SU-DHL-6 (cell line): Measurements from ENCODE around the gene DOC2A.

ENCODE experiments used
- H2AFZ ChIP-seq: fragments of 200-600 bp; sonication (generic); 2 replicates; pipeline ENCODE4 v1.6.1; 2014; ENCODE audit warnings: low read depth, mild to moderate bottlenecking, moderate library complexity, mixed read lengths, antibody characterized with exemption, low read length; ENCODE audit not compliant: severe bottlenecking
- H3F3A ChIP-seq: fragments of 200-600 bp; shearing (Covaris generic); 2 replicates; pipeline ENCODE4 v1.6.0; 2016; ENCODE audit warnings: antibody characterized with exemption, mild to moderate bottlenecking; ENCODE audit not compliant: insufficient read depth
- H3K27ac ChIP-seq: fragments of 200-600 bp; sonication (generic); 2 replicates; pipeline ENCODE4 v1.5.1; 2016; ENCODE audit warnings: low read depth, mild to moderate bottlenecking, low read length, moderate library complexity, mixed read lengths
- H3K27me3 ChIP-seq: fragments of 200-600 bp; sonication (generic), shearing (Covaris generic); 2 replicates; pipeline ENCODE4 v1.6.0; 2014; ENCODE audit warnings: mild to moderate bottlenecking, low read length
- H3K36me3 ChIP-seq: fragments of 200-600 bp; sonication (generic); 2 replicates; pipeline ENCODE4 v1.6.1; 2014; ENCODE audit warnings: mild to moderate bottlenecking, low read length, mixed read lengths
- H3K4me2 ChIP-seq: fragments of 300-600, 200-600 bp; shearing (Covaris generic), sonication (generic); 2 replicates; pipeline ENCODE4 v1.6.0; 2014; ENCODE audit warnings: low read length, low read depth, mild to moderate bottlenecking; ENCODE audit not compliant: poor library complexity, severe bottlenecking
- H3K4me3 ChIP-seq: fragments of 200-600 bp; sonication (generic); 2 replicates; pipeline ENCODE4 v1.5.1; 2014; ENCODE audit warnings: antibody characterized with exemption, low read length, mild to moderate bottlenecking, mixed read lengths; ENCODE audit not compliant: insufficient read depth, poor library complexity, severe bottlenecking
- H3K79me2 ChIP-seq: fragments of 200-600 bp; sonication (generic); 2 replicates; pipeline ENCODE4 v1.6.1; 2014; ENCODE audit warnings: mild to moderate bottlenecking, low read length, moderate library complexity; ENCODE audit not compliant: insufficient read depth
- H3K9ac ChIP-seq: fragments of 200-600 bp; sonication (generic); 2 replicates; pipeline ENCODE4 v1.7.0; 2014; ENCODE audit warnings: mild to moderate bottlenecking, low read length
- H3K9me2 ChIP-seq: fragments of 200-600 bp; sonication (generic); replicated peaks from 2 replicates; pipeline ENCODE4 v1.6.1; 2014; ENCODE audit warnings: low read length; ENCODE audit not compliant: insufficient read depth
- H3K9me3 ChIP-seq: fragments of 200-600 bp; sonication (generic); 2 replicates; pipeline ENCODE4 v1.6.1; 2014; ENCODE audit warnings: low read length, mixed read lengths; ENCODE audit not compliant: insufficient read depth
- H4K20me1 ChIP-seq: fragments of 200-600 bp; sonication (generic); 2 replicates; pipeline ENCODE4 v1.6.1; 2014; ENCODE audit warnings: low read depth, mild to moderate bottlenecking, antibody characterized with exemption, low read length, moderate library complexity, mixed read lengths
- EZH2phosphoT487 ChIP-seq: fragments of 200-600 bp; sonication (generic), shearing (Covaris generic); conservative IDR thresholded peaks from 2 replicates; pipeline ENCODE4 v1.6.1; 2018; ENCODE audit warnings: mild to moderate bottlenecking, antibody characterized with exemption, low read length, moderate library complexity, mixed read lengths
- TF ChIP-seq, protein P1 (sequence below): fragments of 200-600 bp; sonication (generic); IDR thresholded peaks from one replicate; pipeline ENCODE4 v1.5.1; 2017; ENCODE audit warnings: antibody characterized with exemption, mild to moderate bottlenecking, low read length, moderate library complexity; ENCODE audit not compliant: insufficient read depth, poor library complexity, severe bottlenecking

Gene DOC2A

GRCh38 chr16:29996766-29997250 is 14.0 kb downstream of the DOC2A start:
- no peak overlapping the region for H2AFZ ChIP-seq
- no peaks in the 10 kb centered on the region for H3K27me3 ChIP-seq
- peak overlapping the region; percentile 93 for H3K27ac ChIP-seq

GRCh38 chr16:29995911-29996765 is 14.7 kb downstream of the DOC2A start, which contains the start of gene INO80E:
Gene INO80E, plus strand, starts transcription at chr16:29996241. Its CDS starts 70 bp downstream, at chr16:29996311.
- peaks cover 10% of the 10 kb centered on the region; the same call in 1 of the 2 replicates for H3F3A ChIP-seq
- H2AFZ ChIP-seq: peak within 1 kb of the TSS; percentile 85
- H3K27me3 ChIP-seq: no peaks in the 10 kb centered on the region
- H3K4me3 ChIP-seq: peak within 1 kb of the TSS; percentile 80
- H3K4me2 ChIP-seq: peak within 1 kb of the TSS; percentile 89
- no peaks in the 10 kb centered on the region for H3K36me3 ChIP-seq
- no peaks in the 10 kb centered on the region for H3K9me2 ChIP-seq
- H4K20me1 ChIP-seq: no peaks in the 10 kb centered on the region
- H3K9ac ChIP-seq: peak within 1 kb of the TSS; percentile 89
- peaks cover 11% of the 10 kb centered on the region for H3K79me2 ChIP-seq
- TF ChIP-seq, protein P1, sequence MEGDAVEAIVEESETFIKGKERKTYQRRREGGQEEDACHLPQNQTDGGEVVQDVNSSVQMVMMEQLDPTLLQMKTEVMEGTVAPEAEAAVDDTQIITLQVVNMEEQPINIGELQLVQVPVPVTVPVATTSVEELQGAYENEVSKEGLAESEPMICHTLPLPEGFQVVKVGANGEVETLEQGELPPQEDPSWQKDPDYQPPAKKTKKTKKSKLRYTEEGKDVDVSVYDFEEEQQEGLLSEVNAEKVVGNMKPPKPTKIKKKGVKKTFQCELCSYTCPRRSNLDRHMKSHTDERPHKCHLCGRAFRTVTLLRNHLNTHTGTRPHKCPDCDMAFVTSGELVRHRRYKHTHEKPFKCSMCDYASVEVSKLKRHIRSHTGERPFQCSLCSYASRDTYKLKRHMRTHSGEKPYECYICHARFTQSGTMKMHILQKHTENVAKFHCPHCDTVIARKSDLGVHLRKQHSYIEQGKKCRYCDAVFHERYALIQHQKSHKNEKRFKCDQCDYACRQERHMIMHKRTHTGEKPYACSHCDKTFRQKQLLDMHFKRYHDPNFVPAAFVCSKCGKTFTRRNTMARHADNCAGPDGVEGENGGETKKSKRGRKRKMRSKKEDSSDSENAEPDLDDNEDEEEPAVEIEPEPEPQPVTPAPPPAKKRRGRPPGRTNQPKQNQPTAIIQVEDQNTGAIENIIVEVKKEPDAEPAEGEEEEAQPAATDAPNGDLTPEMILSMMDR: no peak
- no peak for TF ChIP-seq EZH2phosphoT487
- no peaks in the 10 kb centered on the region for H3K9me3 ChIP-seq
- H3K27ac ChIP-seq: peak within 1 kb of the TSS; percentile 93

More at GRCh38 chr16:29996766-29997250, 14.0 kb downstream of the DOC2A start:
- no peaks in the 10 kb centered on the region for H4K20me1 ChIP-seq
- no peaks in the 10 kb centered on the region for H3K9me3 ChIP-seq
- H3K4me2 ChIP-seq: peak overlapping the region; percentile 89
- H3K9ac ChIP-seq: peak overlapping the region; percentile 89
- H3K36me3 ChIP-seq: no peaks in the 10 kb centered on the region
- no peak for TF ChIP-seq EZH2phosphoT487
- TF ChIP-seq, protein P1: no peak
- peak overlapping the region; percentile 80 for H3K4me3 ChIP-seq
- peaks cover 10% of the 10 kb centered on the region; the same call in 1 of the 2 replicates for H3F3A ChIP-seq
- peaks cover 11% of the 10 kb centered on the region for H3K79me2 ChIP-seq
- no peaks in the 10 kb centered on the region for H3K9me2 ChIP-seq

- H4K20me1 ChIP-seq: no peaks in the 10 kb centered on the region
- peak within 1 kb of the TSS; percentile 89 for H3K9ac ChIP-seq
- TF ChIP-seq, protein P1: no peak
- no peak for TF ChIP-seq EZH2phosphoT487
- peak within 1 kb of the TSS; percentile 93 for H3K27ac ChIP-seq
- H3K4me3 ChIP-seq: peak within 1 kb of the TSS; percentile 80
- no peaks in the 10 kb centered on the region for H3K9me3 ChIP-seq
- peak within 1 kb of the TSS; percentile 89 for H3K4me2 ChIP-seq
- peaks cover 10% of the 10 kb centered on the region; the same call in 1 of the 2 replicates for H3F3A ChIP-seq
- peak within 1 kb of the TSS; percentile 85 for H2AFZ ChIP-seq
- H3K27me3 ChIP-seq: no peaks in the 10 kb centered on the region
- H3K9me2 ChIP-seq: no peaks in the 10 kb centered on the region
- H3K79me2 ChIP-seq: peaks cover 11% of the 10 kb centered on the region
- H3K36me3 ChIP-seq: no peaks in the 10 kb centered on the region
Measured at GRCh38 chr16:29995324-29995910, 15.4 kb downstream of the DOC2A start, which contains the start of gene HIRIP3. Gene HIRIP3, minus strand, starts transcription at chr16:29995617. Its CDS starts 12 bp downstream, at chr16:29995605.
